Smooth muscle cell (in vitro differentiated cells): Measurements from ENCODE around the gene PCBD2. TPM values are rescaled to one million over a fixed set of nuclear protein-coding genes. Genes with fewer than 3 reads are reported as not detected.

Experiments used
- DNase-seq: peaks from one replicate; lab custom pipeline; 2025; ENCODE audit not compliant: unreplicated experiment; lab: John Stamatoyannopoulos, UW
- H2AFZ ChIP-seq: fragments of 200-600 bp; sonication (generic); 2 replicates; pipeline ENCODE4 v1.6.0; 2016; ENCODE audit warnings: antibody characterized with exemption, low read depth, mild to moderate bottlenecking
- H3F3A ChIP-seq: fragments of 200-600 bp; sonication (generic); 2 replicates; pipeline ENCODE4 v1.6.0; 2017; ENCODE audit warnings: antibody characterized with exemption, low read depth
- H3K27ac ChIP-seq: fragments of 200-600 bp; sonication (generic); 2 replicates; pipeline ENCODE4 v1.5.1; 2016; ENCODE audit warnings: low read depth, mild to moderate bottlenecking
- H3K27me3 ChIP-seq: fragments of 200-600 bp; sonication (generic); 2 replicates; pipeline ENCODE4 v1.6.1; 2016; ENCODE audit warnings: low read depth, mild to moderate bottlenecking
- H3K36me3 ChIP-seq: fragments of 200-600 bp; sonication (generic); 2 replicates; pipeline ENCODE4 v1.5.1; 2016; ENCODE audit warnings: low read depth
- H3K4me1 ChIP-seq: fragments of 200-600 bp; sonication (generic); 2 replicates; pipeline ENCODE4 v1.5.1; 2016; ENCODE audit warnings: low read depth
- H3K4me2 ChIP-seq: fragments of 200-600 bp; sonication (generic); 2 replicates; pipeline ENCODE4 v1.6.0; 2016; ENCODE audit warnings: mild to moderate bottlenecking
- H3K4me3 ChIP-seq: fragments of 200-600 bp; sonication (generic); 2 replicates; pipeline ENCODE4 v1.5.1; 2016; ENCODE audit warnings: mild to moderate bottlenecking
- H3K79me2 ChIP-seq: fragments of 200-600 bp; sonication (generic); 2 replicates; pipeline ENCODE4 v1.6.0; 2016; ENCODE audit warnings: low read depth, mild to moderate bottlenecking
- H3K9ac ChIP-seq: fragments of 200-600 bp; sonication (generic); 2 replicates; pipeline ENCODE4 v1.6.0; 2016; ENCODE audit warnings: low read depth
- H3K9me3 ChIP-seq: fragments of 200-600 bp; sonication (generic); replicated peaks from 2 replicates; pipeline ENCODE4 v1.5.1; 2016; ENCODE audit warnings: low read depth
- H4K20me1 ChIP-seq: fragments of 200-600 bp; sonication (generic); 2 replicates; pipeline ENCODE4 v1.6.0; 2016; ENCODE audit warnings: low read depth
- CTCF ChIP-seq: fragments of 200-600 bp; sonication (generic); IDR thresholded peaks from 2 replicates; pipeline ENCODE4 v1.5.1; 2017; ENCODE audit warnings: borderline replicate concordance, mild to moderate bottlenecking, antibody characterized with exemption; ENCODE audit not compliant: insufficient read depth, poor library complexity, severe bottlenecking
- WGBS: methylation state at CpG from one replicate; pipeline ENCODE4 v1.1.7; 2016; ENCODE audit warnings: low lambda C conversion rate; 5-methylcytosine and 5-hydroxymethylcytosine counted together
- polyA plus RNA-seq: library from polyadenylated mRNA; unstranded; fragments of >200 nt; fragmentation: Nextera tagmentation; extraction: Ambion mirVana; gene quantifications from 2 replicates; pipeline ENCODE4 v1.2.1, GENCODE V29; 2016
- total RNA-seq: library from RNA; depleted of rRNA; stranded (reverse); fragments of >200 nt; gene quantifications from 2 replicates; pipeline ENCODE4 v1.2.3, GENCODE V29; 2014

PCBD2 gene
- total and polyA plus RNA-seq, 2 experiments from 2014 or later, result 2.4 to 3.3 TPM

- Histone ChIP-seq H3K4me1 (peaks cover 18% of the 10 kb centered on the region), H3K27ac (no peak overlapping the region), H3K9me3 (no peaks in the 10 kb centered on the region), H3K9ac (no peak overlapping the region), H3K27me3 (no peaks in the 10 kb centered on the region), H3F3A (no peaks in the 10 kb centered on the region), H3K79me2 (no peaks in the 10 kb centered on the region), H3K4me2 (no peak overlapping the region), H3K4me3 (no peak overlapping the region), H4K20me1 (no peaks in the 10 kb centered on the region), H2AFZ (no peak overlapping the region), H3K36me3 (no peaks in the 10 kb centered on the region)
- no peak for TF ChIP-seq CTCF
- DNase-seq, result no peak
- WGBS, result 95% methylated on average over 12 of the region's 12 CpGs
These were observed 31.0 kb downstream of the PCBD2 start for GRCh38 chr5:134935711-134936602.

- H3F3A ChIP-seq, result no peaks in the 10 kb centered on the region
- no peak for DNase-seq
- no peaks in the 10 kb centered on the region for H3K27me3 ChIP-seq
- H3K9ac ChIP-seq, result no peak overlapping the region
- H3K4me2 ChIP-seq, result no peak overlapping the region
- H2AFZ ChIP-seq, result no peak overlapping the region
- H3K4me1 ChIP-seq, result peaks cover 18% of the 10 kb centered on the region
- no peaks in the 10 kb centered on the region for H3K9me3 ChIP-seq
- H3K4me3 ChIP-seq, result no peak overlapping the region
- H4K20me1 ChIP-seq, result no peaks in the 10 kb centered on the region
- H3K79me2 ChIP-seq, result no peaks in the 10 kb centered on the region
- no peaks in the 10 kb centered on the region for H3K36me3 ChIP-seq
- no peak for TF ChIP-seq CTCF
- H3K27ac ChIP-seq, result no peak overlapping the region
- 76% methylated on average over 8 of the region's 8 CpGs for WGBS
These were observed 32.6 kb downstream of the PCBD2 start for GRCh38 chr5:134937526-134937925.

- TF ChIP-seq CTCF, result no peak
- H3K4me2 ChIP-seq, result no peak overlapping the region
- peaks cover 18% of the 10 kb centered on the region for H3K4me1 ChIP-seq
- H3K79me2 ChIP-seq, result no peaks in the 10 kb centered on the region
- no peaks in the 10 kb centered on the region for H3K36me3 ChIP-seq
- H3F3A ChIP-seq, result no peaks in the 10 kb centered on the region
- H3K9ac ChIP-seq, result no peak overlapping the region
- H3K4me3 ChIP-seq, result no peak overlapping the region
- no peaks in the 10 kb centered on the region for H4K20me1 ChIP-seq
- H2AFZ ChIP-seq, result no peak overlapping the region
- no peaks in the 10 kb centered on the region for H3K9me3 ChIP-seq
- no peaks in the 10 kb centered on the region for H3K27me3 ChIP-seq
- DNase-seq, result no peak
- WGBS, result 89% methylated on average over 6 of the region's 6 CpGs
- H3K27ac ChIP-seq, result no peak overlapping the region
These were observed 33.1 kb downstream of the PCBD2 start for GRCh38 chr5:134938030-134938429.

- Histone ChIP-seq H3K4me2 (no peak overlapping the region), H3K9me3 (no peaks in the 10 kb centered on the region), H3K79me2 (no peaks in the 10 kb centered on the region), H3K36me3 (no peaks in the 10 kb centered on the region), H4K20me1 (no peaks in the 10 kb centered on the region), H2AFZ (no peak overlapping the region), H3K4me1 (peaks cover 18% of the 10 kb centered on the region), H3F3A (no peaks in the 10 kb centered on the region), H3K27ac (no peak overlapping the region), H3K4me3 (no peak overlapping the region), H3K27me3 (no peaks in the 10 kb centered on the region), H3K9ac (no peak overlapping the region)
- no peak for TF ChIP-seq CTCF
- WGBS, result 93% methylated on average over 1 of the region's 1 CpG
- DNase-seq, result no peak
These were observed 34.6 kb downstream of the PCBD2 start for GRCh38 chr5:134939500-134939899.
